Measurements from ENCODE around the gene PAM.

PAM gene

GRCh38 chr5:102754767-102755431, at the start of gene PAM:
TSS of gene PAM (plus strand) at chr5:102755305. CDS start at chr5:102866196, 110,891 bp downstream.
- peak; percentile 89 for DNase-seq (ENCODE audit: low read depth)
- TF ChIP-seq CTCF (IDR thresholded peaks at IDR 0.05; ENCODE audit: insufficient read depth, low read depth, low read length, missing control alignments) = no peak
- H3K4me3 ChIP-seq (ENCODE audit: low read depth, low read length) = peak within 1 kb of the TSS; percentile 73

GRCh38 chr5:102711525-102712385, 43.4 kb upstream of the PAM start:
- DNase-seq (ENCODE audit: low read depth) = no peak
- H3K4me3 ChIP-seq (ENCODE audit: low read depth, low read length) = no peak overlapping the region
- no peak for TF ChIP-seq CTCF (IDR thresholded peaks at IDR 0.05; ENCODE audit: insufficient read depth, low read depth, low read length, missing control alignments)

GRCh38 chr5:102713278-102713677, 41.8 kb upstream of the PAM start:
- TF ChIP-seq CTCF (IDR thresholded peaks at IDR 0.05; ENCODE audit: insufficient read depth, low read depth, low read length, missing control alignments) = no peak
- no peak for DNase-seq (ENCODE audit: low read depth)

GRCh38 chr5:102713682-102714231, 41.3 kb upstream of the PAM start:
- no peak for DNase-seq (ENCODE audit: low read depth)
- TF ChIP-seq CTCF (IDR thresholded peaks at IDR 0.05; ENCODE audit: insufficient read depth, low read depth, low read length, missing control alignments) = no peak
- no peak overlapping the region for H3K4me3 ChIP-seq (ENCODE audit: low read depth, low read length)

More at GRCh38 chr5:102713278-102713677, 41.8 kb upstream of the PAM start:
- H3K4me3 ChIP-seq (ENCODE audit: low read depth, low read length) = no peak overlapping the region

- no peak for TF ChIP-seq CTCF (IDR thresholded peaks at IDR 0.05; ENCODE audit: insufficient read depth, low read depth, low read length, missing control alignments)
- no peak for DNase-seq (ENCODE audit: low read depth)
Measured at GRCh38 chr5:102715082-102715807, 39.9 kb upstream of the PAM start.

GRCh38 chr5:102716017-102716416, 39.1 kb upstream of the PAM start:
- no peak for TF ChIP-seq CTCF (IDR thresholded peaks at IDR 0.05; ENCODE audit: insufficient read depth, low read depth, low read length, missing control alignments)
- no peak overlapping the region for H3K4me3 ChIP-seq (ENCODE audit: low read depth, low read length)
- DNase-seq (ENCODE audit: low read depth) = no peak

More at GRCh38 chr5:102715082-102715807, 39.9 kb upstream of the PAM start:
- no peak overlapping the region for H3K4me3 ChIP-seq (ENCODE audit: low read depth, low read length)

All from GM12865 (cell line).